NCI-H2196 treated with DMSO at 0.1 percent for 48 hours (cell line): Measurements from ENCODE around the gene SLC6A19.

Experiments
- DNase-seq: peaks from one replicate; lab custom pipeline; 2025; ENCODE audit not compliant: unreplicated experiment; lab: John Stamatoyannopoulos, UW

SLC6A19 gene

DNA sequence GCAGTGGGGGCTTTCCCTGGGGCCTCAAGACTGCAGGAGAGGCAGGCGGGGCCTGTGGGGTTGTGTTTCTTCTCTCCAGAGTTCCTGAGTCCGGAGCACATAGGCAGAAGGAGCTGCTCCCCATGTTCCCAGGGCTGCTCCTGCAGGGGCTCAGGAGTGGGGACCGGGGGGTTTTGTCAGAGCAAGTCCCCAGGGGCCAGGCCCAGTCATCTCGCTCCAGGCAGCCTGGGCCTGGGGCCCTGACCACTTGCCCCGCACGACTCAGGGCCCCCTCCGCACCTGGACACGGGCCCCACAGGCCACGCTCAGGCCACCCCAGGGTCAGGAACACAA is 22.0 kb upstream of the SLC6A19 start:
- DNase-seq = no peak

DNA sequence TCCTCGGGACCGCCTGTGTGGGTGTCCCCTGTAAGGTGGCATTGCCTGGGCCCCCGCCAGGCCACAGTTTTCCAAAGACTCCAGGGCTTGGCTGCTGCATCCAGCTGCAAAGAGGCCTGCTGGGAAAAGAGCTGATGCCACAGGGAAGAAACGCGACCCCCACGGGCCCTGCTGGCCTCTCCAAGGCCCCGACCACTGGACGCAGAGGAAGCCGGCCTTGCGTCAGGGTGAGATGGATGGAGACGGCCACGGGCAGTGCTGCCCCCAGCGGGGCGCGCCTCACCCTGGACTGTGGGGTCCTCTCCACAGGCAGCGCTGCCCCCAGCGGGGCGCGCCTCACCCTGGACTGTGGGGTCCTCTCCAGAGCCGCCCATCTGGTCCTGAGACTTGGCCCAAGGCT is 21.3 kb upstream of the SLC6A19 start:
- DNase-seq = no peak

DNA sequence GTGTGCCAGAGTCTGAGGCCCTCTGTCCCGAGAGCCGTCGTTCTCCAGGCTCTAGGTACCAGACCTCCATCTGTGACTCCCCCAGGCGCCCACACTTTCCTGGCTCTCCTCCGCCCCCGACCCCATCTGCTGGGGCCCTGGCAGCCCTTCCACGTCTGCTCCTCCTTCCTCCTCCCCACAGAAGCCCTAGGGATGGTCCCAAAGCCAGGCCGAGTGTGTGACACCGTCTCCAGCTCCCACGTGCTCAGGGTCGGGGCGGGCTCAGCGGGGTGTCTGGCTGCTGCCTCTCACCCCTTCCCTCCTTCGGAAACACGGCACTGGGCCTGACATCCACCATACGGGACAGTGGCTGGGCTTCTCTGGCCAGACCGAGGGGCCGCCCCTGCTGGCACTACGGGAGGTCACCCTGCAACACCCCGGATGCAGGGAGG is 20.5 kb upstream of the SLC6A19 start:
- DNase-seq = no peak

DNA sequence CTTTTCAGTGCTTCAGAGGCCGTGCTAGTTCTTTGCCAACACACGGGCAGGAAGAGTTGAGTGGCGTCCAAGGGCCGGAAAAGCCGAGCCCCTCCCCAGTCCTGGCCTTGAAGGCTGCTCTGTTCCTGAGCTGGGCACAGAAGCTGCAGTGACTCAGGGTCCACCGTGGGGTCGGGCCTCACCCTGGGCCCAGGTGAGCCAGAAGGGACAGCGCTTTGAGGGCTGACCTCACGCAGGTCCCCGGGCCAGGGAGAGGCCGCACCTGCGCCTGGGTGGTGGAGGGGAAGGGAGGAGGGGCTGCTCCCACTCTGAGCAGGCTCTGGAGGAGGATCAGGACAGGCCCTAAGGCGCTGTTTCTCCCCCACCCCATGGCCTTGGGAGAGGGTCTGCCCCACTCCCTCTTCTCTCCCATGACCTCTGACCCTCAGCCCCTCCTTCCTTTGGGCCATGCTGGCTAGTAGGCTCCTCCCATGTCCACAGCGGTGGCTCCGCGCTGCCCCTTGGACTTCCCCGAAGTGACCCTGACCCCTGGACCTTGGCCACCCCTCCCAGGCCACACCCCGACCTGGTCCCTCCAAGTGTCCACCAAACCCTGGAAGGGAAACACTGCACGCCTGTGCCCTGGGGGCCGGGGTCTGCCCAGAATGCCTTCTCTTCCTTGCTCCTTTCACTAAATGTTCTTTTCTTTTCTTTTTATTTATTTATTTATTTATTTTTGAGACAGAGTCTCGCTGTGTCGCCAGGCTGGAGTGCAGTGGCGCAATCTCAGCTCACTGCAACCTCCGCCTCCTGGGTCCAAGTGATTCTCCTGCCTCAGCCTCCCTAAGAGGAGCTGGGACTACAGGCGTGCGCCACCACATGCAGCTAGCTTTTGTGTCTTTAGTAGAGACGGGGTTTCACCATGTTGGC is 19.7 kb upstream of the SLC6A19 start:
- DNase-seq = no peak

DNA sequence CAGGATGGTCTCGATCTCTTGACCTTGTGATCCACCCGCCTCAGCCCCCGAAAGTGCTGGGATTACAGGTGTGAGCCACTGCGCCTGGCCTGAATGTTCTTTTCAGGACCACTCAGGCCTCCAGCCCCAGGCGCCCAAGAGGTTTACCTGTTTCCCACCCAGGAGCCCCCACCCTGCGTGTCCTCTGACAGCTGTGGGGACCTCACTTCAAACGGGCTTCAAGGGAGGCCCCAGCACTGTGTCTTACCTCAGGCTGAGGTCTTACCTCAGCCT is 19.1 kb upstream of the SLC6A19 start:
- no peak for DNase-seq

DNA sequence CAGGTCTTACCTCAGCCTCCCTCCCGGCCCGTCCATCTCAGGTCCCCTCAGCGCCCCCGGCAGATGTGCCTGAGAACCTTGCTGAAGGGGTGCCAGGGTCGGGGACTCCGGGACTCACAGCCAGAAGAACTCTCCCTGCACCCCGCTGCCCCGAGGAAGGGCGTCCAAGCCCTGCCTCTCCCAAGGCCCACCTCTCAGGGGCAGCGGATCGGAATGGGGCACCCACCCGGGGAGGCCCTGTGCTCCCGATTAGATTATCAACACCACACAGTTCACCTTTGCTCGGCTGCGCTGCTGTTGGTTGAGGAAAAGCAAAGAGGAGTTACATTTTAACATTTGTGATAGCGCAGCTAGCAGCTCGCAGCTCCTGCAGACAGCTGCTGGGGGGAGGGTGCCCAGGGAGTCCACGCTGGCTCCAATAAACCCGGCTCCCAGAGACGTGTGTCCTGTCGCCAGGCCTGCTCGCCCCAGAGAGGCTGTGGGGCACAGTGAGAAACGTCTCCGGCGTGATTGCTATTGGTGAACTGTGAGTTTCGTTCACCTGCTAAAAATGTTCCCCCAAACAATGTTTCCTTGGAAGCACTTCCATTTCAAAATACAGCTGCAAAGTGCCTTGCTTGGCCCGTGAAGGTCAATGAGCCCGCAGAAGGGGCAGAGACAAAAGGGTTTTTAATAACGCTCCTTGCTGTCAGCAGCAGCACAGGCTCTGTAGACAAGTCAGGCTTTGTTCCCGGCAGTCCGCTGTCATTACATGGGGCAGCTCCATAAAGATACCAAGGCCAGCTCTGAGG is 18.6 kb upstream of the SLC6A19 start:
- no peak for DNase-seq

DNA sequence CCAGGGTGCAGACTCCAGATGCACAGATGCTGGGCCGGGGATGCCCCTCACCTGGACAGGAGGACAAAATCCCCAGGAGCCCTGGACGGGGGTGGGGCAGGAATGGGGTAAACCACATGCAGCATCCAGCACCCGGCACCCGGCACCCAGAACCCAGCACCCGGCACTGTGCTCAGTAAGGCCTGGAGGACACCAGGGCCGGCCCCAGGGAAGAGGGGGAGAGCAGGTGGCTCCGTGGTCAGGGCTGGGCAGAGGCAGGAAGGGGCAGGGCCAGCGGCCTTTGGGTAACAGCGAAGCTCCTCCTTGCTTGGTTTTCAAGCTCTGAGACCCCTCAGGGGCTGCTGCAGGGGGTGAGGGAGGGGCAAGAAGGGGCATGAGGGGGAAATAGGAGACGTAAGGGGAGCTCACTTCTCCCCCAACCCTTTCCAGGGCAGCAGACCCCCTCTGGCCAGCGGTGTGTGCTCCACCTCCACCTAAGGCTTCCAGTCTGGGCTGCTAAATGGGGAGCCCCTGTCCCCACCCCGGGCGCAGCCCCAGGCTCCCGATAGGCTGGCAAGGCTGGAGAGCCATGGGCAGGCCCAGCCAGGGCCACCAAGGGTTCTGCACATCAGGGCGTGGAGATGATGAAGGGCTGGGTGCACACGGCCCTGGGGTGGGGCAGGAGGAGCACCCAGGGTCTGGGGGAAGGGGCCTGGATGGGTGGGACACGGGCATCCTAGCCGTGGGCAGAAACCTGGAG is 17.8 kb upstream of the SLC6A19 start:
- no peak for DNase-seq

DNA sequence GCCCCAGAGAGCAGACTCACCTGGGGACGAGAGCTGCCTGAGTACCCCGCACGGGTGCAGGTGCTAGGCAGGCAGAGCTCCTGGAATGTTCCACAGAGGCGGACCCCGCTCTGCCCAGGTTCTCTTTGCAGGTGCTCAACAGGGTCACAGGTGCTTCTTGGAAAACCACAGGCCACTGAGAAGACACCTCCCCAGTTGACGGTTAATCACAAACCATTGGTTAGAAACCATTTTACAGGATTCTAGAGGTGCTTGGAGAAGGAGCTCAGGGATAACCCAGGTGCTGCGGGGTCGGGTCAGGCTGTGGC is 17.3 kb upstream of the SLC6A19 start:
- no peak for DNase-seq

DNA sequence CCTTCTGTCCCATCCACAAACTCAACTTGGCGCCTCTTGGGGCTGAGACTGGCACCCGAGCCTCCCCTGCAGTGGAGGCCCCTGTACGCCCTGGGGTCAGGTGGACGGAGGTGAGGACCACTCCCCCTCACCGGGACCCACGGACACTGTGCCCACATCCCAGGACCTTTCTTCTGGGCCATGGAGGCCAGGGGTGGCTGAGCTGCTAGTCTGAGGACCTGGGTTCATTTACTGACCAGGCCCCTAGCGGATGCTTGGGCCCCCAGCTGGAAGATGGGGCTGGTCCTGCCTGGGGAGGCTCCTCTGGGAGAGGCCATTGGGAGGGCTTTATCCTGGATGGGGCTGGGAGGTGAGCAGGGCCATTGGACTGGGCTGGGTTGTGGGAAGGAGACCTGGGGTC is 16.9 kb upstream of the SLC6A19 start:
- no peak for DNase-seq

DNA sequence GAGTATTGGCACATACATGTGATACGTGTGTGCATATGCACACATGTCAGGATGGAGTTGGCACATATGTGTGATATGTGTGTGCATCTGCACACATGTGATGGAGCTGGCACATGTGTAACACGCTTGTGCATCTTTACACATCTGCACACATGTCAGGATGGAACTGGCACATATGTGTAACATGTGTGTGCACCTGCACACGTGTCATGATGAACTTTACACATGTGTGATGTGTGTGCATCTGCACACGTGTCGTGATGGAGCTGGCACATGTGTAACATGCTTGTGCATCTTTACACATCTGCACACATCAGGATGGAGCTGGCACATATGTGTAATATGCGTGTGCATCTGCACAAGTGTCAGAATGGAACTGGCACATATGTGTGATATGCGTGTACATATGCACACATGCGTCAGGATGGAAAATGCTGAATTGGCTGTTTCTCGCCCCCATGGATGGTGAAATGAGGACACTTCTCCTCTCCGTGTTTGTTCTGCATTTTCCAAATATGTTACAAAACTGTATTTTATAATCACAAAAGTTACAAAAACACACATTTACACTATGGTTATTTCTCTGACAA is 16.3 kb upstream of the SLC6A19 start:
- DNase-seq = no peak

DNA sequence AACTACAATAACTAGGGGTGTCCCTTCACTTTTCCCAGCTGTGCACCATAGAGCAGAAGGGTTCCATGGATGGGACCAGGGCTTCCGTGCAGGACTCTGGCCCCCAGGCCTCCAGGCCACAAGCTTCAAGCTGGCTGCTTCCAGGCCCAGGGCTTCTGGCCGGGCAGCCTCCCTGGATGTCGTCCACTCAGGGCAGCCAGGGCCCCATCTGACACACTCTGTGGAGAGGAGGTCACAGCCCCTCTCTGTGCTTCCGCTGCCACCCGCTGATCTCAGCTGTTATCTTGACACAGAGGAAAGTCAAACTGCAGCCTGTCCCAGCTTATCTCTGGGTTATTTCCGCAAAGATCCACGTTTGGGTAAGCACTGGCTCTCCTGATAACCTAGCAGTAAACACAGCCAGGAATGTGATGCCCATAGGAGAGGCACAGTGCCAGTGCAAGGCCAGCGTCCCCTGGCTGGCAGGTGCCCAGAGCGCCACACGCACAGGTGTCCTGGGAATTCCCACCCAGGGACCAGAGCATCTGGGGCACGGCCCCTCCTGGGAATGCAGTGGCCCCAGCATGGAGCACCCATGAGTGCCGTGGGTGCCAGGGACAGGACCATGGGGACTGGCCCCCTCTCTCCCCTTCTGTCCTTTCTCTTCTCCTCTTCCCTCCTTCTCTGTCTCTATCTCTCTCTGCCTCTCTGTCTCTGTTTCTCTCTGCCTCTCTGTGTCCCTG is 15.6 kb upstream of the SLC6A19 start:
- DNase-seq = no peak

DNA sequence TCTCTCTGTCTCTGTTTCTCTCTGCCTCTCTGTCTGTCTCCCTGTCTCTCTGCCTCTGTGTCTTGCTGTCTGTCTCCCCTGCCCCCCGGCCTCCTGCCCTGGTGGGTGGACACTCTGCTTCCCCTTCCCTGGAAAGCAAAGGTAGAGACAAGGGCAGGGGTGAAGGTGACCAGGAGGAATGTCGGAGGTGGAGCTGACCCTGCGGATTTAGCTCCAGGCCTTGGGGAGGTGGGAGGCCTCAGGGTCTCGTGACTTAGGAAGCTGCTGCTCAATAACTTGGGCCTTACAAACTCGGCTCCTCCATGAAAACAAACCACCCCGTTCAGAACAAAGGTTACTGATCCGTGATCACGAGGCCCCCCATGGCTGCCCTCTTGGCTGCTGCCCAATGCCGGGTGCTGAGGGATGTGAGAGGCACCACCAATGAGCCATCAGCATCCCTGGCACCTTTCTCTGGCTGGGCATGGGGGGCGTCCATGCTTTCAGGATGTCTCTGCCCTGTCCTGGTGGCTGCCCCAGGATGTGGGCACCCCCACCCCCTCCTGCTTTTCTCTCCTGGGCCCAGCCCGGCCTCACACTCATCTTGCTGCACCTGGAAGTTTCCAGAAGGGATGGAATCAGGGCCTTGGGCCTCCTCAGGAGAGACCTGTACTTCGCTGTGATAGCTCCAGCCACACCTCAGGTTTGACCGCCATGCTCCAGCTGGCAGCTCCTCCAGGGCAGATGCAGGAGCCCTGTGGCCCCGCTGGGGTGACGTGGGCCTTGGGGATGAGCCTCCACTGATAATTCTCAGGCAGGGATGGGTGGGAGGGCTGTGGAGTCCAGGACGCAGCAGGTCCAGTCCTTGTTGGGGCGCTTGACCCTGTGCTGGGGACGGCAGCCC is 14.8 kb upstream of the SLC6A19 start:
- DNase-seq = no peak

DNA sequence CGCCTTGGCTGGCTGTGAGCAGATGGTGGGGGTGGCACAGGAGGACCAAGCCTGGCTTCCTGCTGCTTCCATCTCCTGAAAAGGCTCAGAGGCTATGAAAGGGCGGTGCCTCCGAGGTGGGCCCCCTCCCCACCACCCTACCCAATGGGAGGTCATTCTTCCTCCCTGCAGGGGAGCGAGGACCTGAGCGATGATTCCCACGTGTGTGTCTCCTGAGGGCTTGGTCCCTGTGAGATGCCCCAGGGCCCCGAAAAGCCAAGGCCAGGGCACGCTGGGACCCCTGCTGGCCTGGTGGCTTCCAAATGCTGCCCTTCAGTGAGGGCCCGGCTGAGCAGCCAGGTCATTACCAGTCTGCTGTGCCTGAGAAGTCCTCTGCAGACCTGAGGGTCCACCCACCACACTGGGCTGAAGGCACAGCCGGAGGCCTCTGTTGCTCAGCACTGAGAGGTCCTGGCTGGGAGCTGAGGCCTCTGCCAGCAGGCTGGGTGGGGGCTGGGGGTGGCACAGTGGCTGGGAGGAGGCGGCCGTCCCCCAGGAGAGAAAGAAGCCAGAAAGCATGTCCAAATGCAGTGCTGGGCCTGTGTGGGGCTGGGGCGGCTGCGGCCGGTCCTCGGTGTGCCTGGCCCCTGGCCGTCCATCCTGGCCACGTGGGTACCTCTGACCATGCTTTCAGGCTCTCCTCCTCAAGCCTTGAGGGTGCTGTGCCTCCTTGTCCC is 14.0 kb upstream of the SLC6A19 start:
- no peak for DNase-seq

DNA sequence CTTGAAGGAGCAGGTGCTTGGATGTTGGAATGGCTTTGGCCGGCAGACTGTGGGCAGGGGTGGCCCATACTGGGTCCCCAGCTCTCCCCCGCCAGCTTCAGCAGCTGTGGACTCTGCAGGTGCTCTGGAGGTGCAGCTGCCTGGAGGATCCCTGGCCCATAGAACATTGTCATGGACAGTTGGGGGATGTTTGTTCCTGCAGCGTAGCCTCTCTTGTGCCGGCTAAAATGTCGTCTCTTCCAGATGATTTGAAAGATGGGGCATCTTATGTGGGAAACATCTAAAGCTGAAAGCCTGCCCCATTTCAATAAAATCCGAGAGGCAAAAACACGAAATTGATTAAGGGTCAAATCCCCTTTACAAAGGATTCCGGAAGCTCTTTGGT is 13.5 kb upstream of the SLC6A19 start:
- no peak for DNase-seq

DNA sequence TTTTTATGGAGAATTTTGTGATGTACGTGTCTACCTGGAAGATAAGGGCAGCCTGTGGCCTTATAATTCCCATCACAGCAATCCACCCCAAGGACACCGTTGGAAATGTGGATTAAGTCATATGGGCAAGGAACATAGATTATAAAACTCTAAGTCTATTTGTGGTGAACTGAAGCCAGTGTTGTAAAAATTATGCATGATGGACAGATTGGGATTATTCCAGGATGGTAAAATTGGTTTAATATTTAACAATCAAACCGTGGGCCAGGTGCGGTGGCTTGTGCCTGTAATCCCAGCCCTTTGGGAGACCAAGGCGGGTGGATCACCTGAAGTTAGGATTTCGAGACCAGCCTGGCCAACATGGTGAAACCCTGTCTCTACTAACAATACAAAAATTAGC is 12.9 kb upstream of the SLC6A19 start:
- no peak for DNase-seq

DNA sequence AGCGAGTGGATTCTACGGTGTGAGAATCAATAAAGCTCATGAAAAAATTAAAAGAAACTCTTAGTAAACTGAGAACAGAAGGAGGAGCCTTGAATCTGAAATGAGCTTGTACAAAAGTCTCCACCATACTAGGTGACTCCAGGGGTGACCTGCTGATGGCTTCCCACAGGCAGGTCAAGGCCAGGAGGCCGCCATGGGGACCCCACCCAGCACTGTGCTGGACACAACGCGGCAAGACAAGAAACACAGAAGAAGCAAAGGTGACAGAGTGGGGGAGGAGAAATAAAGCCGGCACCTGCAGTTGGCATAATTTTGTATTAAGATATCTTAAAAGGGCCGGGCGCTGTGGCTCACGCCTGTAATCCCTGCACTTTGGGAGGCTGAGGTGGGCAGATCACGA is 12.1 kb upstream of the SLC6A19 start:
- no peak for DNase-seq

DNA sequence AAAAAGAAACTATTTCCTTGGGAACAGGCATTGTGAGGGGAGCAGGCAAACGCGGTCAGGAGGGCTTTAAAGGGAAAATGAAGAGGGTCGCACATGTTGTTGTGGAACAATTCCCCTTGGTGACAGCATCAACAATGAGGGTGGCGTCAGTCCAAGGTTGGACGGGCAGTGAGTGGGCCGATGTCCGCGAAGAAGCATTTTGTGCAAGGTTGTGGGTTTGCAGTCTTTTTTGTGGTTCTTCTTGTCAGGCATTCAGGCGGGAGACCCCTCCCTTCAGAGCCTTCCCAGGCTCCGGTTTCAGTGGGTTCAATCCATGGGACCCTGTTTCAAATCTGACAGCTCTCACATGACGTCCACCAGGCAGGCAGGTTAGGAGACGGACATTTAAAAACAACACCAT is 11.1 kb upstream of the SLC6A19 start:
- no peak for DNase-seq

DNA sequence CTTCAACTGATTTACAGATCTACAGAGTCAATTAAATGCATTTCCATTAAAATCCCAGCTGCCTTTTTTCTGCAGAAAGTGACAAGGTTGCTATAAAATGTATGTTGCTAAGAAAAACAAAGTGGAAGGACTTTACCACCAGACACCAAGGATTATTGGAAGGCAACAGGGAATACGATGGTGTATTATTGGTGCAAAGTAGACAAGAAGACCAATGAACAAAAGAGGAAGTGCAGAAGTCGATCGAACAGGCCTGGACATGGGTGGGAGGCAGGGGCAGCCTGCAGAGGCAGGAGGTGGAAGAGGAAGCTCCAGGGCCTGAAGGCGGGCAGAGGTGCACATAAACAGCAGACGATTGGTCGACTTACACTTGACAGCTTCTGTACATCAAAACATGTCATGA is 10.6 kb upstream of the SLC6A19 start:
- no peak for DNase-seq

DNA sequence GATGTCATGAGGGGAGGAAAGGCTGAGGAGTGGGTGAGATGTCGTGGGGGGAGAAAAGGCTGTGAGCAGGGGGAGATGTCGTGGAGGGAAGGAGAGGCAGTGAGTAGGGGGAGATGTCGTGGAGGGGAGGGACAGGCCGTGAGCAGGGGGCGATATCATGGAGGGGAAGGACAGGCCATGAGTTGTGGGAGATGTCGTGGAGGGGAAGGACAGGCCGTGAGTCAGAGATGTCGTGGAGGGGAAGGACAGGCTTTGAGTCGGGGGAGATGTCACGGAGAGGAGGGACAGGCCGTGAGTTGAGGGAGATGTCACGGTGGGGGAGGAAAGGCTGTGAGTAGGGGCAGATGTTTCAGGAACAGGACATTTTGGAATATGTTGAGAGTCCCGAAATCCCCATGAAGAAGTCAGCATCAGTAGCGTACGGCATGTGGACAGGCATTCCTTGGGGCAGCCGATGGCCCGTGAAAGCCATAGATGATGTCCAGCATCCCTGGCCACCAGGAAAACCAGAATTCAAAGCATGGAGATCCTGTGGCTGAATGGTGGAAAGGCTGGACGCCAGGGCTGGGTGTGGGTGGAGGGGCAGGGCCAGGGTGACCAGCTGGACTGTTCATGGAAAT is 8.3 kb upstream of the SLC6A19 start:
- no peak for DNase-seq
